MCF 10A (cell line): ENCODE results near the gene EEF1A2. TPM values are rescaled to one million over a fixed set of nuclear protein-coding genes. Genes with fewer than 3 reads are reported as not detected.
"Not testable (repeated sequence)": the region's sequence is repeated elsewhere in the genome, so short reads cannot be mapped to it uniquely, and the experiment has no call there.

Experiments
- BruUV-seq: library from RNA; stranded (reverse); fragments of 400-500 nt; replicated peaks from 2 replicates; lab custom pipeline; 2021; lab: Mats Ljungman, UMichigan
- CTCF ChIA-PET: fragments of 300-600 bp; sonication (Branson Sonifier 250); formaldehyde crosslinking; extraction: SDS; loops from one replicate; lab custom pipeline; 2021; ENCODE audit warnings: antibody characterized with exemption, inconsistent platforms; lab: Yijun Ruan, JAX
- POLR2A ChIA-PET: fragments of 300-600, 350-650 bp; sonication (Branson Sonifier 250); formaldehyde crosslinking; extraction: SDS; loops from one replicate; lab custom pipeline; 2020; ENCODE audit warnings: antibody characterized with exemption, inconsistent platforms; lab: Yijun Ruan, JAX
- DNase-seq: peaks from one replicate; pipeline ENCODE4 v3.0.0-alpha.2; 2018; ENCODE audit not compliant: unreplicated experiment
- H3K27ac Mint-ChIP-seq: one replicate; pipeline ENCODE4 v1.8.0; 2022; ENCODE audit warnings: mild to moderate bottlenecking, low read depth, mixed read lengths; ENCODE audit not compliant: unreplicated experiment
- H3K27me3 Mint-ChIP-seq: one replicate; pipeline ENCODE4 v1.8.0; 2022; ENCODE audit warnings: mixed read lengths; ENCODE audit not compliant: insufficient read depth, unreplicated experiment
- H3K36me3 Mint-ChIP-seq: one replicate; pipeline ENCODE4 v1.8.0; 2022; ENCODE audit warnings: mild to moderate bottlenecking, moderate library complexity, mixed read lengths; ENCODE audit not compliant: insufficient read depth, unreplicated experiment
- H3K4me1 Mint-ChIP-seq: one replicate; pipeline ENCODE4 v1.8.0; 2022; ENCODE audit warnings: mixed read lengths; ENCODE audit not compliant: insufficient read depth, unreplicated experiment
- H3K4me3 Mint-ChIP-seq: one replicate; pipeline ENCODE4 v1.8.0; 2022; ENCODE audit warnings: mild to moderate bottlenecking, moderate library complexity, mixed read lengths; ENCODE audit not compliant: unreplicated experiment
- H3K9me3 Mint-ChIP-seq: one replicate; pipeline ENCODE4 v1.8.0; 2022; ENCODE audit warnings: mixed read lengths; ENCODE audit not compliant: unreplicated experiment
- CTCF ChIP-seq: fragments of 200-600 bp; IDR thresholded peaks from one replicate; pipeline ENCODE4 v1.8.0; 2022; ENCODE audit warnings: antibody characterized with exemption, mild to moderate bottlenecking; ENCODE audit not compliant: unreplicated experiment
- intact Hi-C: fragments of 100-400 bp; cut with micrococcal nuclease; formaldehyde crosslinking; loops from 2 replicates; pipeline ENCODE4 v1.14.1; 2022
- total RNA-seq: library from RNA; stranded (reverse); gene quantifications from 2 replicates; pipeline ENCODE4 v1.2.3, GENCODE V29; 2022

EEF1A2 gene
- total RNA-seq, 1 experiment from 2014 or later = 3.3 TPM

- no peak overlapping the region for H3K4me3 Mint-ChIP-seq
- H3K4me1 Mint-ChIP-seq = peaks cover 17% of the 10 kb centered on the region
- H3K27ac Mint-ChIP-seq = no peak overlapping the region
- no TSS peak for BruUV-seq
- ChIA-PET CTCF (no interaction called here), POLR2A (interaction anchor here (0.7 kb wide), 1 partner anchor 271 kb away, joined by 3 read pairs; no protein-coding TSS in a partner anchor)
- H3K27me3 Mint-ChIP-seq = peaks cover 36% of the 10 kb centered on the region
- TF ChIP-seq CTCF = no peak
- DNase-seq = no peak
- no peaks in the 10 kb centered on the region for H3K9me3 Mint-ChIP-seq
- no peaks in the 10 kb centered on the region for H3K36me3 Mint-ChIP-seq
- intact Hi-C loops = loop anchor here (5.0 kb wide), 1 partner anchor 177 kb away; no protein-coding TSS in a partner anchor
These were observed 14.6 kb downstream of the EEF1A2 start for GRCh38 chr20:63484236-63484635.

- intact Hi-C loops = loop anchor here (5.0 kb wide), 1 partner anchor 177 kb away; no protein-coding TSS in a partner anchor
- H3K27ac Mint-ChIP-seq = no peak overlapping the region
- no peaks in the 10 kb centered on the region for H3K36me3 Mint-ChIP-seq
- POLR2A ChIA-PET = interaction anchor here (0.7 kb wide), 1 partner anchor 271 kb away, joined by 3 read pairs; no protein-coding TSS in a partner anchor
- CTCF ChIA-PET = interaction anchor here (0.7 kb wide), 1 partner anchor 436 kb away, joined by 3 read pairs; no protein-coding TSS in a partner anchor
- H3K27me3 Mint-ChIP-seq = peaks cover 36% of the 10 kb centered on the region
- TF ChIP-seq CTCF = no peak
- BruUV-seq = no TSS peak
- no peaks in the 10 kb centered on the region for H3K9me3 Mint-ChIP-seq
- no peak for DNase-seq
- peaks cover 17% of the 10 kb centered on the region for H3K4me1 Mint-ChIP-seq
- H3K4me3 Mint-ChIP-seq = no peak overlapping the region
These were observed 15.0 kb downstream of the EEF1A2 start for GRCh38 chr20:63483834-63484233.

GRCh38 chr20:63482021-63482587 is 16.8 kb downstream of the EEF1A2 start:
- BruUV-seq = no TSS peak
- ChIA-PET POLR2A (interaction anchor here (0.6 kb wide), 1 partner anchor 26 kb away, joined by 3 read pairs; no protein-coding TSS in a partner anchor), CTCF (no interaction called here)
- intact Hi-C loops = loop anchor here (5.0 kb wide), 1 partner anchor 175 kb away; no protein-coding TSS in a partner anchor
- Mint-ChIP-seq H3K27me3 (peaks cover 40% of the 10 kb centered on the region), H3K9me3 (no peaks in the 10 kb centered on the region), H3K4me1 (peaks cover 17% of the 10 kb centered on the region), H3K27ac (no peak overlapping the region), H3K36me3 (peaks cover 1% of the 10 kb centered on the region), H3K4me3 (no peak overlapping the region)
- no peak for TF ChIP-seq CTCF
- no peak for DNase-seq

DNA sequence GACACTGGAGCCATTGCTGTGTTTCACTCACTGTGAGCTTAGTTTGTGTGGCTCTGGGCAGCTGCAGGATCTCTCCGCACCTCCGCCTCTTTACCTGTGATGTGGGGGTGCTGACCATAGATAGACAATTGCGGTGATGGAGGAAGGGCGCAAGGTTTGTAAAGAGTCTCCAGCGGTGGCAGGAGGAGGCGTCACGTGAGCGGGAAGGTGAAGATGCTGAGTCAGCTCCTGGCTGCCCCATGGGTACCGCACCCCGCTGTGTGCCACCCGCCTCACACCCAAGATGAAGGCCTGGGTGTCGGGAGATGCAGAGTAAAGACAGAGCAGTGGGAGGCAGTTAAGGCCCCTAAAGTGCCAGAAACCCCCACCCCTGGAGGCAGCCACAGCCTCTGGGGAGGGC is 17.4 kb downstream of the EEF1A2 start:
- Mint-ChIP-seq H3K4me1 (peaks cover 17% of the 10 kb centered on the region), H3K36me3 (peaks cover 6% of the 10 kb centered on the region), H3K9me3 (no peaks in the 10 kb centered on the region), H3K27me3 (peaks cover 46% of the 10 kb centered on the region), H3K27ac (no peak overlapping the region), H3K4me3 (no peak overlapping the region)
- ChIA-PET POLR2A (interaction anchor here (0.6 kb wide), 1 partner anchor 27 kb away, joined by 3 read pairs; no protein-coding TSS in a partner anchor), CTCF (interaction anchor here (0.7 kb wide), 1 partner anchor 30 kb away, joined by 3 read pairs; no protein-coding TSS in a partner anchor)
- intact Hi-C loops = loop anchor here (5.0 kb wide), 1 partner anchor 174 kb away; no protein-coding TSS in a partner anchor
- TF ChIP-seq CTCF = no peak
- no TSS peak for BruUV-seq
- DNase-seq = no peak

DNA sequence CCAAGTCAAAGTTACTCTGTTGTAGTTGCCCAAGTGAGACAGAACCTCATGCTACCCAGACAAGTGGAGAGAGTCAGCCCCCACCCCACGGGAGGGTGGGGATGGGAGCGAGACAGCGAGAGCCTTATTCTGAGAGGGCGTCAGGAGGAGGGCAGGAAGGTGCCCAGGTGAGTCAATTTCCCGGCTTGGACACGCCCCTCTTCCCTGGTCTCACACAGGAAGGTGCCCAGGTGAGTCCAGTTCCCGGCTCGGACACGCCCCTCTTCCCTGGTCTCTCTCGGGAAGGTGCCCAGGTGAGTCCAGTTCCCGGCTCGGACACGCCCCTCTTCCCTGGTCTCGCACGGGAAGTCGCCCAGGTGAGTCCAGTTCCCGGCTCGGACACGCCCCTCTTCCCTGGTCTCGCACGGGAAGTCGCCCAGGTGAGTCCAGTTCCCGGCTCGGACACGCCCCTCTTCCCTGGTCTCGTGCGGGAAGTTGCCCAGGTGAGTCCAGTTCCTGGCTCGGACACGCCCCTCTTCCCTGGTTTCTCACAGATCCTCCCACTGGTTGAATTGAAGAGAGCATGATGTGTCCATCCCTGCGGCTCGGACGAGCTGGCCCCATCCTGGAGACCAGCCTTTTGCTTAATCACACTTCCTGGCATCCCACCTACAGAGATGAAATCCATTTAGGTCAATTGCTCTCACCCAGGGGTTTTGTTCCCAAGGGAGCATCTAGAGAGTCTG is 19.0 kb downstream of the EEF1A2 start:
- BruUV-seq, H3K36me3 Mint-ChIP-seq, H3K9me3 Mint-ChIP-seq, H3K27ac Mint-ChIP-seq, CTCF ChIA-PET, H3K4me3 Mint-ChIP-seq, POLR2A ChIA-PET: not testable (repeated sequence)
- DNase-seq = peak; percentile 16
- intact Hi-C loops = loop anchor here (5.0 kb wide), 1 partner anchor 173 kb away; no protein-coding TSS in a partner anchor
- peaks cover 61% of the 10 kb centered on the region for H3K27me3 Mint-ChIP-seq
- peaks cover 17% of the 10 kb centered on the region for H3K4me1 Mint-ChIP-seq
